Measurements from ENCODE around the gene GPR171.
A peak's percentile ranks its signal among the peaks of the same experiment; 100 is the strongest.

The GPR171 gene

GRCh38 chr3:151178208-151178845 lies 24.7 kb downstream of the GPR171 start:
- DNase-seq (ENCODE audit: low read depth in 2 of 3, low spot score in 1 of 3), result no peak

GRCh38 chr3:151175952-151176351 lies 27.1 kb downstream of the GPR171 start:
- no peak for DNase-seq (ENCODE audit: low read depth in 2 of 3, low spot score in 1 of 3)

DNA sequence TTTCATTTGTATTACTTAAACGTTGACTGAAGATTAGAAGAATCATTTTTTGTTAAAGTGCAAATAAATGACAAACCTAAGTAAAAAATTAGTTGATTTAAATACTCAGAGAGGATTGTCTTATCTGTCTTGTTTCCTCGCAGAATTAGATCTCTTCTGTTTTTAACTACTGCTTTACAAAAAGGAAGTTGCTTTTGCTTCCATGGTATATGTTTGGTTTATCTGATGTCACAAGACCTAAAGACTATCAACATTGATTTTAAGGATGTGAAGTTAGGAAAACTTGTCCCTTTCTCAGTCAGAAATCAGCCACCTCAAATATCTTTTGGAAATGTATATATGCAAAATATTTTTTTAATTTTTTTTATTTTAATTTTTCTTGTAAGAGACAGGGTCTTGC lies 28.7 kb downstream of the GPR171 start:
- DNase-seq (ENCODE audit: low read depth in 2 of 3, low spot score in 1 of 3), result no peak

GRCh38 chr3:151171145-151171757 lies 31.8 kb downstream of the GPR171 start:
- DNase-seq (ENCODE audit: low read depth in 2 of 3, low spot score in 1 of 3), result peak in 1 of 3 donors; percentile 33

DNA sequence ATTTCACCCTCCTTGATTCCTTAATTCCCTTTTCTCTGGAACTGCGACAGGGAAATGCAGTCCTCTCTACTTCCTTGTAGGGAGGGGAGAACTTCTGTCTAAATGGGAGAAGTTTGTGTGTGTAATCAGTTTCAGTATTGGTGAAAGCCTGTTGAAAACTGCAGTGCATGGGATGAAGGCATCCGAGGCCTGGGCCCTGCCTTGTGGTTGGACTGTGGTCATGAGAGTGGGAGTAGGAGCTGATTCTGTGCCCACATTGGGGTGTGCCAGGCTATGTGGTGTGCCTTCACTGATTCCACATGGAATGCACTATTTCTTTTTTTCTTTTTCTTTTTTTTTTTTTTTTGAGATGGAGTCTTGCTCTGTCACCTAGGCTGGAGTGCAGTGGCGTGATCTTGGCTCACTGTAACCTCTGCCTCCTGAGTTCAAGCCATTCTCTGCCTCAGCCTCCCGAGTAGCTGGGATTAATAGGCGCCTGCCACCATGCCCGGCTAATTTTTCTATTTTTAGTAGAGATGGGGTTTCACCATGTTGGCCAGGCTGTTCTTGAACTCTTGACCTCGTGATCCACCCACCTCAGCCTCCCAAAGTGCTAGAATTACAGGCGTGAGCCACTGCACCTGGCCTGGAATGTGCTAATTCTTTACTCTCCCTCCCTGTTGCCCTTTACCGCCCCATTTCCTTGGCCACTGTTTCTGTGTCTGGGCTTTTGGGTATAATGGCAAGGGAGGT lies 32.9 kb downstream of the GPR171 start:
- peak; percentile 29 to 45 (median 44) for DNase-seq (ENCODE audit: low read depth in 2 of 3, low spot score in 1 of 3)

DNA sequence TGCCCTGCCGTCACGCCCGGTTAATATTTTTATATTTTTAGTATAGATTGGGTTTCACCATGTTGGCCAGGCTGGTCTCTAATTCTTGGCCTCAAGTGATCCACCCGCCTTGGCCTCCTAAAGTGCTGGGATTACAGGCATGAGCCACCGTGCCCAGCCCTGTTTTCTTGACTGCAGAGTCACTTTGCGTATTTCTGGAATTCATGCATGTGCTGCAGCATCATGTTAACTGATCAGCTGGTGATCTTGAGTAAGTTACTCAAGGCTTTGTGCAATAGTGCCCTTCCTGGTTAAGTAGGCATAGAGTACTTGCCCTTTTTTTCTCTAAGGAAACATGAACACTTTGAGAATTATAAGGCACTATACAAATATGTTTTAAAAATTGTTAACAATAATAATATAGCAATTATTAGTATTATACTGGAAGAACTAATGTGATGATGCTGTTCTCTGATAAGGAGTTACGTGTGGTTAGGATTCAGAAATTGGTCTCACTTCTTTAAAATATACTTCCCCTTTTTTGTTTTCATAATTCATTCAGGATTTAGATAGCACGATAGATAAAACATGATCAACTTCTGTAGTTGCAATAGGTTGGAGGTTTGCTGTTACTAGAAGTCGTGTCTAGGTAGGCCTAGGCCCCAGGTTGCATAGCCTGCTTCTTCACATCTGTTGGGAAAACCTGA lies 33.6 kb downstream of the GPR171 start:
- DNase-seq (ENCODE audit: low read depth in 2 of 3, low spot score in 1 of 3), result no peak

GRCh38 chr3:151168269-151169094 lies 34.5 kb downstream of the GPR171 start:
- peak; percentile 68 to 86 (median 85) for DNase-seq (ENCODE audit: low read depth in 2 of 3, low spot score in 1 of 3)

DNA sequence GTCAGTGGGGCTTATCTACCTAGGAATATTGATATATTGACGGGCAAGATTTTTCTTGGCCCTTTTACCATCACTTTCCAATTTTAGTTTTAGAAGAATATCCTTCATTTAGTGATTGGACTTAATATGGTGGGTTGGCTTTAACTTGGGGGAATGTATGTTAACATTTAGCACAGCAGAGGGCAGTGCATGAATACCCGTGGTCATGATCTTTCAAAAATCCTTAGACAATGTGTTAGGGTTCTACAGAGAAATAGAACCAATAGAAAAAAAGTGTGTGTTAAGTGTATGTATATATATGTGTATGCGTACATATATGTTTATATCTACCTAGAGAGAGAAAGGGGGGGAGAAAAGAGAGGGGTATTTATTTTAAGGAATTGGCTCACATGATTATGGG lies 36.9 kb downstream of the GPR171 start:
- DNase-seq (ENCODE audit: low read depth in 2 of 3, low spot score in 1 of 3), result no peak

DNA sequence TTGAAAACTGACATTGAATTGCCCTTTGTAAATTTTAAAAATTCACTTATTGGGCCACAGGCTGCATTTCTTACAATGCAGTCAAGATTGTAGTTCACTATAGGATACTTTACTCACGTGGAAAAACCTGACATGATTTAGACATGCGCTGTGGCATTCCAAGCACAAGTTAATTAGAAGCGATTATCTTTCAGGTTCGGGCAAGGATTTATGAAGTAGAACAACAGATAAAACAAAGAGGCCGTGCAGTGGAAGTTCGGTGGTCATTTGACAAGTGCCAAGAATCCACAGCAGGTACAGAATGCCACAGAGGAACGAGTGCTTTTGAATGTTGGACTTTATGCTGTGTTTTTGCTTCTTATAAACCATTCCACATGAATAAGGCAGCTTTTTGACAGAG lies 37.8 kb downstream of the GPR171 start:
- no peak for DNase-seq (ENCODE audit: low read depth in 2 of 3, low spot score in 1 of 3)

DNA sequence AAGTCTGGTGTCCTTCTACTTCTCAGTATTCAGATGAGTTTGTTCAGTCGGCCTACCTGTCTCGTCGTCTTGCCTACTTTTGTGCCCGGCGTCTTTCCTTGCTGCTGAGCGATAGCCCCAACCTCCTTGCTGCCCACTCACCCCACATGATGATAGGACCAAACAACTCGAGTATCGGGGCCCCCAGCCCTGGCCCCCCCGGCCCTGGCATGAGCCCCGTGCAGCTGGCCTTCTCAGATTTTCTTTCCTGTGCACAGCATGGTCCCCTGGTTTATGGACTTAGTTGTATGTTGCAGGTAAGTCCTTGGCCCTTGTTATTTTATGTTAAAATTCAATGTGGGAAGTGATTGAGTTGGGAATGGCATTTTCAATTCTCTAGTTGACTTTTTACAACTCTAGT lies 43.2 kb downstream of the GPR171 start:
- DNase-seq (ENCODE audit: low read depth in 2 of 3, low spot score in 1 of 3), result no peak

DNA sequence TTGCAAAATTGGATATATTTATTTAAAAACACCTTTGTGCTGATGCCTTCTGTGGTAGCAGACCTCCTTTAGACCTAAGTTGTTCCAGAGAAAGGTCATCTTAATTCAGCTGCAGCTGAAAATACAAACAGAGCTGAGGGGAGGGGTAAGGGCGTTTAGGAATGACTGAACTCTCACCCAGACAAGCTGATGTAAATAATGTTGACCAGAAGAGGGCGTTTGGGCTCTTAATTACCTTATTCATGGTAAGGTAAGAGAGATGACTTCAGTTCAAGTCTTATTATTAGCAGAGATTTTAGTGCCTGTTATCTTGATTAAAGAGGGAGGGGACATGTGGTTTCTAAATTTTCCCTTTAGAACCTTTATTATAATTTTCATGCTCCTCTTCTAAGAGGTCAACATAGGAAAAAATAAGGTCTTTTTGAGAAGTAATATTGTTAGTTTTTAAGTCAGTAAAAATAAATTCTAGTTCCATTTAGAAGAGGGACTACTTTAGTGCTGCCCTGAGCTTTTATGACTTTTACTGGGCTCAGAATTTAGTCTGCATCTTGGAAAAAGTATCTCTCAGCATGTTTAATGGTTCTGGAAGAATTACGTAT lies 46.3 kb downstream of the GPR171 start:
- DNase-seq (ENCODE audit: low read depth in 2 of 3, low spot score in 1 of 3), result peak in 1 of 3 donors; percentile 61

GRCh38 chr3:151155409-151156128 lies 47.4 kb downstream of the GPR171 start:
- no peak for DNase-seq (ENCODE audit: low read depth in 2 of 3, low spot score in 1 of 3)

GRCh38 chr3:151154566-151154965 lies 48.5 kb downstream of the GPR171 start:
- DNase-seq (ENCODE audit: low read depth in 2 of 3, low spot score in 1 of 3), result no peak

DNA sequence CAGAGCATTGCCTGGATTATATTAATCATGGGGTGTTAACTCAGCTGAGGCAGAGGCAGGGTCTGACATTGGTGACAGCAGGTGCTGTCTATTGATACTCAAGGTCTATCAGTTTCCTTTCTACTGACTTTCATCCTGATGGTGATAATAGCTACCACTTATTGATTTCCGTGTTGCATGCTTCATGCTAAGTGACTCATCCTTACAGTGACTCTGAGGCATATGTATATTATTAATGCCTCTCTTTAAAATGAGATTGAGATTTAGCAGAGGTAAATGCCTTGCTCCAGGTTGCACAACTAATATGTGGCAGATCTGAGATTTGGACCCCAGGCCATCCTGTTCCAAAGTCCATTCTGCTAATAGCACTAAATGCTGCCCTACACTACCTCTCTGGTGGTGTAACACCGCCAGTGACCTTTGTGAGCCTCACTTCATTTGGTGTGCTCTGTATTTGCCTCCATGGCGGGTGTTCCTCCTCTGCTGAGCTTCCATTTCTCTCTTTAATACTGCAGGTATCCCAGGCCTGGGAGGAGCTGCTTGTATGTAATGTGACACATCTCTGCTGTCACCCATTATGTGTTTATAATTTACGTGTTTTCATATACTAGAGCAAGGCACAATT lies 50.4 kb downstream of the GPR171 start:
- DNase-seq (ENCODE audit: low read depth in 2 of 3, low spot score in 1 of 3), result no peak

All from stimulated activated CD4-positive, alpha-beta T cell treated with anti-CD3 and anti-CD28 coated beads, Interleukin-12 subunit alpha, Interleukin-12 subunit beta, amount 100 ng/mL, for 48 hours (primary cell).